GM19099 (cell line): ENCODE measurements around the gene FAM20C.

Experiments
- POLR2A ChIP-seq: IDR thresholded peaks from 3 replicates; pipeline ENCODE4 v1.6.1; 2011; ENCODE audit warnings: low read depth; ENCODE audit not compliant: insufficient read length; ENCODE audit errors: extremely low read depth

FAM20C gene

GRCh38 chr7:217781-218180 lies 25.4 kb downstream of the FAM20C start:
- TF ChIP-seq POLR2A: no peak

- TF ChIP-seq POLR2A: no peak
These were observed 25.9 kb downstream of the FAM20C start for GRCh38 chr7:218316-218715.

GRCh38 chr7:218896-219580 lies 26.7 kb downstream of the FAM20C start:
- no peak for TF ChIP-seq POLR2A

GRCh38 chr7:219581-220150 lies 27.3 kb downstream of the FAM20C start:
- no peak for TF ChIP-seq POLR2A

- no peak for TF ChIP-seq POLR2A
These were observed 27.9 kb downstream of the FAM20C start for GRCh38 chr7:220151-220841.

GRCh38 chr7:221978-222715 lies 29.8 kb downstream of the FAM20C start:
- TF ChIP-seq POLR2A: no peak

- TF ChIP-seq POLR2A: no peak
These were observed 30.3 kb downstream of the FAM20C start for GRCh38 chr7:222716-223041.

- no peak for TF ChIP-seq POLR2A
These were observed 30.9 kb downstream of the FAM20C start for GRCh38 chr7:223118-223800.

- TF ChIP-seq POLR2A: no peak
These were observed 31.5 kb downstream of the FAM20C start for GRCh38 chr7:223861-224260.

- no peak for TF ChIP-seq POLR2A
These were observed 34.0 kb downstream of the FAM20C start for GRCh38 chr7:226281-226895.

- TF ChIP-seq POLR2A: no peak
These were observed 35.6 kb downstream of the FAM20C start for GRCh38 chr7:227926-228325.

GRCh38 chr7:228610-229009 lies 36.2 kb downstream of the FAM20C start:
- TF ChIP-seq POLR2A: no peak

- no peak for TF ChIP-seq POLR2A
These were observed 37.0 kb downstream of the FAM20C start for GRCh38 chr7:229184-229964.

GRCh38 chr7:230274-230673 lies 37.9 kb downstream of the FAM20C start:
- TF ChIP-seq POLR2A: no peak
